GM19395 (cell line): ENCODE results near the gene MYRIP.

Experiments used
- ATAC-seq: cut with Tn5 transposase; IDR thresholded peaks from one replicate; pipeline ENCODE4 v1.9.1; 2021; ENCODE audit warnings: mild to moderate bottlenecking, moderate library complexity; ENCODE audit not compliant: unreplicated experiment

Gene MYRIP

DNA sequence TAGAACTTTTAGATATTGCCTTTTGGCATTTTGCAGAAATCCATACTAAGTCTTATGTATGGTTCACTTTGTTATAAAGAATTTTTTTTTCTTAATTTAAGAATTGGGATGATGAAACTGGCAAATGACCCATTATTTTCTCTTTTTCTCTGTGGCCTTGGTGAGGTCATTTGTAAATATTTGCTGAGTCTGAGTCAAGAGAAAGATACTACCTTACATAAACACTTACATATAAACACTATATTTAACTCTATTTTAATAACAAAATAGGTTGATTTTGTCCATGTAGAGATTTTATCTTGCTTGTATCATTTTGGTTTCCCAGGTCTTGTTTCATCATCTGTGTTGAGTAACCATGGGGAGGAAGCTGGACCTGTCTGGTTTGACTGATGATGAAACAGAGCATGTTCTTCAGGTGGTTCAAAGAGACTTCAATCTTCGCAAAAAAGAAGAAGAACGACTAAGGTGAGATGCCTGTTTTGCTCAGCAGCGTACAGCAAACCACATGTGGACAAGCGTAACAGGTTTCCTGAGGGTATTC is 91.1 kb downstream of the MYRIP start:
- ATAC-seq, result no peak

DNA sequence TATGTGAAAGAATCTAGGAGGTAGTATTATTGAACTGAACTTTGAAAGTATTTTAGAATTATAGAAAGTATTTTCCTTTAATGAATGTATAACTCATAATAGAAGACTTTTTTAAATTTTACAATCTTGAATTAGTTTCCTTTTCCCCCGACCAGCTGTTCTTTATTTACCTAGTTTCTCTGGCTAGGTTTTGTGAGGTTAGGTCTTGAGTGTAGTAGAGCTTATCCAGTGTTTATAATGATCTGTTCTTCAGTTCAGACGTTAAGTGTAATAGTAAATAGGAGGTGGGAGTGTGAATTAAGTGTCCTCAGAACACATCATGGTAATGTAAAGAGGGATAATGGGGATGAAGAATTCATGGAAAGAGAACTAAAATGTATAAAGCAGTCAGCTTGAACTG is 93.8 kb downstream of the MYRIP start:
- ATAC-seq, result no peak

DNA sequence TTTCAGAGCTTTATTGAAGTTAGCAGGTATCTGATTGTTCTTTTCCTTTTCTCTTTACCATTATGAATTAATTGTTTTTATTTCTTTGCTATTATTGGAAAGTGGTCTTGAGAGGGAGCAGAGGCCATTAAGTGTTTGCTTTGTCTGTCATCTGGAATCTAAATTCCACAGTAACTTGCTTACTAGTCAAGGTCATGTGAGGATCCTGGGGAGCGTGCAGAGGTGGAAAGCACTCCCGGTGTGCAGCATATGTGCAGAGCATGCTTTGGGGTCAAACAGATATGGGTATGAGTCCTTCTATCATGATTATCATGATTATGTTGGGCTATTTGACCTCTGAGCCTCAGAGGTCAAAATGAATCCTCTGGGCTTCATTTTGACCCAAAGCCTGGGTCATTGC is 96.4 kb downstream of the MYRIP start:
- no peak for ATAC-seq

DNA sequence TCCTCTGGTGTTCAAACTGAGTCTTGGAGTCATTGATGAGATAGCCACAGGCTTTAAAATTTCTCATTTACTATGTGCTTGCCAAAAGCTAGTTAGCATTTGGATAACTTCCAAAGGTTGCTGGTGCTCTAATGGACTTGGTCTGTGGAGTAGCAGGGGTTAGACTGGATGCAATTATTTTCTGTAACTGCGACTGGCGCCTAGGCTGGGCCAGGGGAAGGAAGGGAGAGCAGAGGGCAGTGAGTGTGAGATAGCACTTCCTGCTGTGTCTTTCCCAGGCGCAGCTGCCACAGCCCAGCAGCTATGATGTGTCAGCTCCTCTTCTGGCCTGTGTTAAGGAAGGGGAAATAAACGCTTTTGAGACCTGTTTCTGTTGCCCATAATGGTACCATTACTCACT is 98.6 kb downstream of the MYRIP start:
- ATAC-seq, result no peak

DNA sequence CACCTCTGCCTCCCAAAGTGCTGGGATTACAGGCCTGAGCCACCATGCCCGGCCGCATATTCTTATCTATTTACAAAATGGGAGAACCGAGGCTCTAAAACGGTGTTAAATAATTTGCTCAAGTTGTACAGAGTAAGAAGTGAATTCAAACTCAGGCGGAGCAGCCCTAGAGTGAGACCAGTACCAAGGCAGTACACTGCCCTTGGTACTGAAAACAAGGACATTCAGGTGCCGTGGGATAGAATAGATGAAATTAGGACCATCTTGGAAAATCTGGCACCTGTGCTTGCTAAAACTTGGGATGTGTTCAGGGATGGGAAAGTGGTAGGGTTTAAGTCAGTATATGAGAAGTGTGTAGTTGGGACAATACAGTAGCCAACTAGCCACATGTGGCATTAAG is 100.7 kb downstream of the MYRIP start:
- ATAC-seq, result no peak

DNA sequence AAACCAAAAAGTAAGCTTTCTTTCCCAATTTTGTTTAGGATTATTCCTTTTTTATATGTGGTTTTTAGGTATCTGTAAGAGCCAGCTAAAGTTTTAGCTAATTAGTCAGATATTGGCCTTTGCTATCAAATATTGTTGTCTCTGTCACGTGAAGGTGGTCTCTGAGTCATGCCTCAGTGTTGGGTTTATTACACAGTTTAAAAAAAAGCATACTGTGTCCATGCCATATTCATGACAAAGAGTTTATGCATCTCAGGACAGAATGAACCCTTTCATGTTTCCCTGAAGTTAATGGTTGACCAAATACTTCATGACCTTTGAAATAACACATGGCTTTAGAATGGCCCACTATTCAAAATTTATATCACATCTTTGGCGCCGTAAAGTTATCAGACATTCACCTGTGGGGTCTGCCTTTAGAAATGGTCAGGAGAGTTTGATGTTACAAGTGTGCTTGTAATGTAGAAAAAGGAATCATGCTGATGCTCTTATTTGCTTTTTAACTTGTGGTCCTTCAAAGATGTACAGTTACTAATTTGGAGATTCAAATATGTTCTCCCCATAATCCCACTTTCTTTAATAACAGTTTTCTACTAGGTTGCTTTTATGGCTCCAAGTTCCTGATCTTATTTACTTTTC is 101.5 kb downstream of the MYRIP start:
- ATAC-seq, result no peak

DNA sequence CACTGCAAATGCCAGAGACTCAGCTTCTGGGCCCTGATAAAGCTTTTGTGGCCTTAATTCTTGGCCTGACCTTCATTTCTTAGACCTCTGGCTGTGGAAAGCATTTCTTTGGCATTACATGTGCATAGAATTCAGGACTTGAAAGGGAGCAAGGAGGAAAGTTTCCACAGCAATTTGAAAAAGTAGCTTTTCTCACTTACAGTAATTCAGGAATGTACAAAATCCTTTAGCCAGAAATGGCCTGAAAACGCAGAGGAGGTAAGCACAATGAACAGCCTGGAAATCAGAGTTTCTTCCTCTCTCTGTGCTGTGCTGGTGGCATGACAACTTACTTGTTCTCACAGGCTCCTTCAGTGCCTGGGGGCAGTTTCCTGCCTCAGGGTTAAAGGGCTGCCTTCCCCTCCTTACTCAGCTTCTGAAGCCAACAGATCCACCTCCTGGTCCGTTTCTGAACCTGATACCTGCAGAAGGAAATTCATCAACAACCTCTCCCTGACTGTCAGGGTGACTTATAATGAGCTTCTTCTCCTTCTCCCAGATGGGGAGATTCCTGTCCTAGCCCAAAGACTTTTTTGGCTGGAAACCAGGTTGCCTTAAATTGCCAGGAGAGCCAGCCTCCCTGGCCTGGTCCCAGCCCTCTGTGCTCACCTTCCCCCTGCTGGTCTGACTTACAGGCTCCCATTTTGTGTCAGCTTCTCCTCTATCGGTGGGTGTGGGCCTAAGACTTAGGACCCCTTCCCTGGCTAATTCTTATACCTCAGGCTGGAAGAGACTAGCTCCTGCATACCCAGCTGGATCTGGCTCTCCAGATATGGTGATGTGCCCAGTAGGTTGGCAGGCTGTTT is 102.3 kb downstream of the MYRIP start:
- ATAC-seq, result no peak

DNA sequence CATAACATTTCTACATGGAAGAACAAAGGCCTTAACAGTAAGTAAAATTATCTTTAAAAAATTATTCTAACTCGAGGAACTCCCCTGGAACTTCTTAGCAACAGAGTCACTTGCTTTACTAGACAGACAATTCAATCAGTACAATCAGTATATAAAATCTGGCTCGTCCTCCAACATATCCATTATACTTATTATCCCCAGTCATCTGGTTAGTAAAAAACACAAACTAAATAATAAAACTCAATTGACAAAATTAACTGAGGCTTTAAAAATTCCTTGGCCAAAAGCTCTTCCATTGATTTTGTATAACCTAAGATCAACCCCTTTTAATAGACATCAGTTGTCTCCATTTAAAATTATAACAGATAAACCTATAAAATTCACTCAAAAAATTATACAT is 105.6 kb downstream of the MYRIP start:
- ATAC-seq, result no peak

DNA sequence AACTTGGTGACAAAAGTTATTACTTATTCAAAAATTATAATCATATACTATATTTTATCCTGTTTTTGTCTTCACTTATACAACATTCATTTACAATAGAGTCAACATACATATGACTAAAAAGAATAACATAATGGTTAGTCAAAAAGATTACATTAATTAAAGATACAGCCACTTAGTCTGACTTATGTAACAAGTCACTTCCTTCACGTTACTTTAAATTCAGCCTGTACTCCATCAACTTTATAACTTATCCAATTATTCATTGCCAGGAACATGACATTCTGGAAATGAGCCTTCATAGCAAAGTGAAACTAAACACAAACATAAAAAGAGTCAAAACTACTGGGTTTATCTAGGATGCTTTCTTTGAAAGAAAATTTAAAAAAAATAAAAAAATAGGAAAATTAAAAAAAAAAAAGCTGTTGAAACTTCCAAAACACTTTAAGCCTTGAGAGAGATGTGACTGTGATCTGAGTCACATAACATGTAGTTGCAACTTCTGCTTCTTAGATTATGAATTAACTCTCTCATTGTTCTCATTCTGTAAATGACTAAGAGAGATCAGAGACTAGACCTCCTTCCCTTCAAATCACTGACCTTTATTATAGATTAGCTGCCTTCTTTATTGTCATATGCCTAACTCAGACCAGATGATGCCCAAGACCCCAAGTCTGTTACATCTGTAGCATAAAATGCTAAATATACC is 107.8 kb downstream of the MYRIP start:
- ATAC-seq, result peak; percentile 81

DNA sequence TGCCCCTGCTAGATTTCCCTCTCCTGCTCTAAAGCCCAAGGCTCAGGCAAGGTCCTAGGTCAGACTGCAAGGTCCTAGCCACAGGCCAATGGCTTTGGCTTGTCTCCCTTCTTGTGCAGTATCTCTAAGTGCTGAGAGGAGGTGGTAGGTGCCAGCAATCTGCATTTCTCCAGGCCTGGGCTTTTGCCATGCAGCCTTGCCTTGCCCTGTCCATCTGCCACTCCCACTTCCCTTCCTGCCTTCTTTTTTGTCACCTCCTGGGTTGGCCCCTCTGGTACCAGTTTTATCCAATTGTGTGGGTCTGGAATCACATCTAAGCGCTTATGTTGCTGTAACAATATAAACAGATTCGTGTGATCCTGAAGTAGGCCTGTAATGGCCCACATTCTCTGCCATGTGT is 109.9 kb downstream of the MYRIP start:
- no peak for ATAC-seq

DNA sequence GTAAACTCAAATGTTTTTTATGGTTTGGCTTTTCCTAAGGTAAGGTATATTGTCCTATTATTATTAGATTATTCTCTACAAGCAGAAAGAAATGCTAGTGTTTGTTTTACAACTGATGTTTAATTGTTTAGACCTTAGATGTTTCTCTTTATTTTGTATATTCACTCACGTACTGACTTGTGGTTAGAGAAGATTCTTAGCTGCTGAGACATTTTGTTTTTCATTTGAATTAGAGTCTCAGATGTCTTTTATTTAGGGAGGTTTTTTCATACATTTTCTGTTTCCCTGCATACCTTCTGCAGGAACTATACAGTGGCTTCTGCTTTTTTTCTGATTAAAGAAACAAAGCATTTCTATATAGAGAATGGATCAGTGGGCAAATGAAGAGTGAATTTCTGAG is 110.9 kb downstream of the MYRIP start:
- no peak for ATAC-seq

DNA sequence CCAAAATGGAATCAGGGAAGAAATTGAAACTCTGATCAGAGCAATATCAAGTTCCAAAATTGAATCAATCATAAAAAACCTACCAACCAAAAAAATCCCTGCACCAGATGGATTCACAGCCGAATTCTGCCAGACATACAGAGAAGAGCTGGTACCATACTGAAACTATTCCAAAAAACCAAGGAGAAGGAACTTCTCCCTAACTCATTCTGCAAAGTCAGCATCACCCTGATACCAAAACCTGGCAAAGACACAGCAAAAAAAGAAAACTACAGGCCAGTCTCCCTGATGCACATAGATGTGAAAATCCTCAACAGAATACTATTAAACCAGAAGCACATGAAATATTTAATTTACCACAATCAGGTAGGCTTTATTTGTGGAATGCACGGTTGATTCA is 118.1 kb downstream of the MYRIP start:
- no peak for ATAC-seq

DNA sequence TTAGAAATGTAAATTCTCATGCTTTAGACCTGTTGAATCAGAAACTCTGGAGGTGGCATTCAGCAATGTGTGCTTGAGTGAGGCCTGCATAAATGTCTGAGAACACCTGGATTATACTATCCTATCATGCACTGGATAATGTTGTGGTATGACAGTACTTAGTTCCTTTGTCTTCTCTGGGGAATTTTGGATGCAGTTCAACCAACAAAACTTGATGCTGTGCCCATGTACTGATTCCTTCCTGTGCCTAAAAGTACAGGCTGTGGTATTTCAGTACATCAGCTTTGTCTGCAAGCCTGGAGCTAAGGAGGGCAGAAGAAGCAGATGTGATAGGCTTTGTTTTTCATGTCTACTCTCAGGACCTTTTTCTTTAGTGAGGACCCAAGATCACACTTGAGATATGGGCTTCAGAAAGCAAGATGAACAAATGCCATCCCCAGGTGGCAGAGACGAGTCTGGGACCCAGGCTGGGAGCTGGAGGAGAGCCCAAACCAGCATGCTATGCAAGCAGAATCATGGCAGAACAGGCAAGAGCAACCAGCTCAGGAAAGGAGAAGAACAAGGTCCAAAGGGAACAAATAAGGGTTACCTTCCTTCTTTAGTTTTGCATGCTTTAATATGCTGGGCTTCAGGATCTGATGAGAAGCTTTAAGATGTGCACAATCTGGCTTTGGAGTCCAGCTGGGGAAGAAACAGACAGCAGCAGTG is 124.7 kb downstream of the MYRIP start:
- no peak for ATAC-seq

DNA sequence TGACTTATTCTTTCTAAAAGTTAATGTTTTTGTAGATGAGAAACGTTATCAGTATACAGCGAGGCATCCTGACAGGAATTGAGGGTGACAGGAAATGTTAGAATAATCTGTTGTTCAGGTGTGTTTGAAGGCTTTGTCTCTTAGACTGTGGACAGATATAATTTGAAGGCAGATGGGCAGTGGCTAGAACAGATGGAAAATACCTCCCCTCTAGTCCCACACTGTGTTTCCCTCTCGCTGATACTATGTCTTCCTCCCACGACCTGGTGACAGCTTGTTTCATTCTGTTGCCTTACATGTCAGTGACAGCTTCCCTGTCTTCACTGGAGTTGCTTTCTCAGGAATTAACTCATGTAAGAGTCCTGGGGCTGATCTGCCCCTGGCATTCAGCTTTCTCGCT is 125.3 kb downstream of the MYRIP start:
- ATAC-seq, result no peak

DNA sequence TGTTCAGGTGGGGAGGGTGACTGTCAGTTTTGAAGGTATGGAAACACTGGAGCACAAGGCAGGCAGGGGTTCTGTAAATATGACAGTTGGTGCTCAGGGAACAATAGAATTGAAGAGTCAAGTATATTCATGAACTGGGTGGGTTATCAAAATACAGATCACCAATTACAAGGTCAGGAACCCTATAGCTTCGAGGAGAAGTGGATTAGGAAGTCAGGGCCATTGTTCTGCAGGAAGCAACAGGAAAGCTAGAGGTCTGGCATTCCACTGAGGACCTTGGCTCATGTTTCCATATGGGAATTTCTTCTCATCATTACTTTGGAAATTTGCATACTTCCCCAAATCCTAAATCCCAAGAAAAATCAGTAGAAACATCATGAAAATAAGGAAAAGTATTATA is 125.9 kb downstream of the MYRIP start:
- no peak for ATAC-seq

DNA sequence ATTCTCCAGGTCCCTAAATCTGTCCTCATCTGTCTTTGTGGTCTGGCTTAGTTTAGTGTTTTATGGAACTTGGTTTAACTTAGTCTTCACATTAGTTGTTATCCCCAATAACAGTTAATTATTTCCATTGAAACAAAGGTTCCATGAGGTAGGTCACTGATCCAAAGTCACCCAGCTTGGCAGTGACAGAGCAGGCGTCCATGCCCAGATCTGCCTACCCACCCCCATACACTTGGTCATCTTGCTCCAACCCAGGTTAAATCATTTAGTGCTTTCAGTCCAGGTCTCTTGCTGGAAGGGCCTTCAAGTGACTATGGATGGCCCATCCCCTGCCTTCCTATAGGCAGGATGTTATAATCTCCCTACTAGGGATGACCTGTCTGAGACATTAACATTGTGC is 127.4 kb downstream of the MYRIP start:
- no peak for ATAC-seq

DNA sequence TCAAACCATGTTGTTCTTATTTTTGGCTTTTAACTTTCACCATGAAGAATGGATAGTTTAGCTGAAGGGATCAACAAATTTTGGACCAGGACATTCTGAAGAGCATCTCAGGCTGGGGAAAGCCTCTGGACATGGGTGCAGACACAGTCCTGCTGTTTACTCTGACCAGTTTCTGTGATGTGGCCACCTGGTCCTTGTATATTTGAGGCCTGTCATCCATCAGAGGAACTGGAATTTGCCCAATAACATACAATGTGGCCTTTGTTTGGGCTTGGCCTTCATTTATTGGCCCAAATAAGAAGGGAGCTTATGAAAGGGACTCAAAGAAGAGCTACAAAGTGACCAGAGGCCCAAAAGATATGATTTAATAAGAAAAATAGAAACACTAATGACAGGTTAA is 127.9 kb downstream of the MYRIP start:
- ATAC-seq, result no peak

DNA sequence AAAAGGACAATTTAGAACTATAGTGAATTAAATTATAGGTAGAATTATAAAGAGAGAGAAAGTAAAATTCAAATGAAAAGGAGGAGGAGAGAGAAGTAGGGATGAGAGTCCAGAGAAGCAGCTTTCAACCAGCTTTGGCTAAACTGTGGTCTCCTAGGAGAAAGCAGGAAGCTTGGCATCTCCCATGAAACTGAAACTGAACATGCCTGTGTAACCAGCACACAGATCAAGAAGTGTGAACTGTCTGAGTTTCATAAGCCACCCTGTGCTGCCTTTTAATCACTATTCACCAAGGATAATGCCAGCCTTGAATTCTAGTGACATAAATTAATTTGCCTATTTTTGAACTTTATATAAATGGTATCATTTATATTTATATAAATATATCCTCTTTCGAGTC is 128.5 kb downstream of the MYRIP start:
- peak; percentile 70 for ATAC-seq

DNA sequence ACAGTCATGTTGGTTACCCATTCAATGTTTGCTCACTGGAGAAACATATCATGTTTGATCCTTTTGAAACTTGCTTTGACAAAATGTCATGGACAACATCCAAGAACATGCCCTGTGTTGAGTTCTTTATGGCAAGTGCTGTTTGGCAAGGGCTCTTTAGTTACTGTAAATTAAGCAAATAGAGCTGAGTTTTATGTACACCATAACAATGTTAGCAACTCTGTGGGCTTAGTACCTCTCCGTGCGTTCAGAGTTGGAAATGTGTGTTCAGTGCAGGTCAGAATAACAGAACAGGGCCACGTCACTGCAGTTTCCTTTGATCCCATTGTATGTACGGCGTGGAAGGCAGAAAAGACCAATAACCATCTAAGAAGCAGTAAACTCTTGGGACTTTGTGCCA is 132.5 kb downstream of the MYRIP start:
- no peak for ATAC-seq

DNA sequence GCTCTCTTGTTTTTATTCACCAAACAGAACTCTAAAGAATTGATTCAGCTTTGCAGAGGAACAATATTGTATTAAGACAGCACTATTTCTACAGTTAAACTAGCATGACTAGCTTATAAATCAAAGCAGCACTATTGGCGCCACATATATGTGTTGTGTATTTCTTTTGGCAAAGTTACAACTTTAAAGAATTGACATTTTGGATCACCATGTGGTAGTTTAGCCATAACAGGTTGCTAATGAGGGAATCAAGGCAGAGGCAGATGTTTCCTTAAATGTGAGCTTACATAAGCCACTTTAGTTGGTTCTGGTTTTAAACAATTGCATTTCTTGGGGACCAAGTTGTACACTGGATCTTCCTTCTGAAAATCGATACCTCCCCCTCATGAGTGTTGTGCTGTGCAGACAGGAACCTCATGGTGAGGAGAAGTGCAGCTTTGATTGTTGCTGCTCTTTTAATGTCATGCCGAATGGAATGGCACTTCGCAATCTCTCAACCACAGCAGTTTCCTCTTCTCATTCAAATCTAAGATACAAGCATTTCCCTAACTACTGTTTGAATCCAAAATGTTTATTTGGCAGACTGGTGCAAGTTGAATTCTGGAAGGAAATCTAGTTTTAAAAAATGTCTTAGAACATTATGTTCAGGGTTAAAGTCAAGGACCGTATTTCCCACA is 151.2 kb downstream of the MYRIP start:
- ATAC-seq, result no peak

DNA sequence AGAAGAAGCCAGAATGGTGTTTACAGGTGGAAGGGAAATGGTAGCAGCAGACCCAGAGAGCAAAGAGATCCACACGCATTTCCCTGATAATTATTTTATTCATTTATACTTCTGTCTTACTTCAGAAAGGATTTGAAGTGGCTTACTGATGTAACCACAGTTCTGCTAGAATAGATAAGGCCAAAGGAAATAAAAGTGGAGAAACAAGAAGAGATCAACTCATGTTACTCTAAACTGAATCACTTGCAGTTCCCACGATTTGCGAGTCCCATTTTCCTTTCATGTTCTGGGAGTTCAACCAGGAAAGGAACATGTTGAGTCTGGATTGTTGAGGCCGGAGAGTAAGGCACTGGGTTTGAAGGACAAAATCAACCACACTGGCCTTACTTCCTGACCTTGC is 151.8 kb downstream of the MYRIP start:
- ATAC-seq, result no peak
